Transverse colon (tissue), 4 donors: Measurements from ENCODE around the gene CDC37. TPM values are rescaled to one million over a fixed set of nuclear protein-coding genes. Genes with fewer than 3 reads are reported as not detected.

Source experiments
- DNase-seq: peaks from one replicate; pipeline ENCODE4 v3.0.0-alpha.2; 2019
- H3K27ac ChIP-seq, 4 donors: fragments of 200-600 bp; sonication (generic); 2 replicates each; pipeline ENCODE4 v1.5.1; 2016 to 2018; ENCODE audit warnings: inconsistent platforms in 4 of 4
- H3K27me3 ChIP-seq: fragments of 200-600 bp; sonication (generic); 2 replicates; pipeline ENCODE4 v1.5.1; 2017; ENCODE audit warnings: inconsistent platforms
- H3K36me3 ChIP-seq, 4 donors: fragments of 200-600 bp; sonication (generic); 2 replicates each; pipeline ENCODE4 v1.5.1; 2017 to 2019; ENCODE audit warnings: inconsistent platforms in 4 of 4
- H3K4me1 ChIP-seq, 4 donors: fragments of 200-600 bp; sonication (generic); 2 replicates each; pipeline ENCODE4 v1.5.1; 2017 to 2020; ENCODE audit warnings: inconsistent platforms in 4 of 4
- H3K4me3 ChIP-seq, 4 donors: fragments of 200-600 bp; sonication (generic); 1 replicate in 1 of 4; 2 replicates in 3 of 4; pipeline versions ENCODE4 v1.5.1 to v1.6.1; 2017 to 2019; ENCODE audit warnings: inconsistent platforms in 4 of 4
- H3K9me3 ChIP-seq, 2 donors: fragments of 200-600 bp; sonication (generic); 2 replicates each; pipeline ENCODE4 v1.5.1; 2017 to 2019; ENCODE audit warnings: inconsistent platforms in 2 of 2
- EP300 ChIP-seq: sonication (generic); formaldehyde crosslinking; IDR thresholded peaks from one replicate; pipeline ENCODE4 v1.6.1; 2017; ENCODE audit warnings: antibody characterized with exemption, low read depth
- POLR2A ChIP-seq: fragments of 450-650 bp; IDR thresholded peaks from one replicate; pipeline ENCODE4 v1.6.1; 2016; ENCODE audit warnings: antibody characterized with exemption, mild to moderate bottlenecking, moderate library complexity
- POLR2AphosphoS5 ChIP-seq, 3 donors: sonication (generic); formaldehyde crosslinking; IDR thresholded peaks; one replicate each; pipeline ENCODE4 v1.6.1; 2016; ENCODE audit warnings: antibody characterized with exemption in 3 of 3
- WGBS, 2 donors: methylation state at CpG; one replicate each; pipeline ENCODE4 v1.1.5; 2018; ENCODE audit warnings: low coverage in 1 of 2; 5-methylcytosine and 5-hydroxymethylcytosine counted together
- in situ Hi-C, 4 donors: fragments of 200-750 bp; cut with MboI; loops; one replicate each; pipeline versions ENCODE4 v1.15.0 to v1.15.1; 2017; ENCODE audit warnings: low sequenced_read_pairs in 3 of 4, low pct_ligation_motif_present in 1 of 4, low pct_unique_long_range_greater_than_20kb in 1 of 4
- intact Hi-C: fragments of 100-400 bp; cut with DNase I; formaldehyde crosslinking; loops from one replicate; pipeline ENCODE4 v1.15.1; 2023; ENCODE audit warnings: low total_unique reads
- total RNA-seq, 4 donors: library from RNA; depleted of rRNA; stranded (reverse); fragments of >200 nt; gene quantifications; one replicate each; pipeline ENCODE4 v1.1.0, GENCODE V29; 2016
- TF ChIP-seq, protein P1 (sequence below), 5 experiments: fragments of 200-600 bp in 3 of 5; fragments of 450-650 bp in 2 of 5; sonication (generic) in 3 of 5; IDR thresholded peaks; 1 replicate in 2 of 5; 2 replicates in 3 of 5; pipeline ENCODE4 v1.5.1; 2016 to 2017; ENCODE audit warnings: antibody characterized with exemption in 5 of 5, inconsistent platforms in 3 of 5, mild to moderate bottlenecking in 2 of 5, moderate library complexity in 1 of 5

The CDC37 gene
- total RNA-seq, 4 donors from 2014 or later, result 125 to 168 (median 162) TPM

DNA sequence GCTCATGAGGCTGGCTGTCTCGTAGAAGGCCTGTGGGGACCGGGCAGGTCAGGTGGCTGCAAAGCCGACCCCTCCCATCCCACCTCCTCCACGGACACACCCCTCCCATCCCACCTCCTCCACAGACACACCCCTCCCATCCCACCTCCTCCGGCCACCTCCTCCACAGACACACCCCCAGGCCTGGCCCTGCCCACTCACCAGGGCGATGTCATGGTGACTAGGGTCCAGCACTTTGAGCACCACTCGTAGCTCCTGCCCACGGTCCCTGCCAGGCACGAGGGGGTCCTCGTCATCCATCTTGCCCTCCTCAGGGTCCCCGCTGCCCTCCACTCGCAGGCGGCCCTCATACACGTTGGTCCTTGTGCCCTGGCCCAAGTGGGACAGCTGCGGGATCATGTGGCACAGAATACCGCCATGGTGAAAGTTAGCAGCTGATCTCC is 41.8 kb downstream of the CDC37 start:
- in situ Hi-C loops (no loop called here), intact Hi-C loops (no loop called here)
- 86 to 97% methylated on average over 10 to 16 of the region's 16 CpGs for WGBS, 2 donors
- Histone ChIP-seq H3K4me3 (no peak overlapping the region), H3K4me1 (no peaks in the 10 kb centered on the region), H3K27ac (no peak overlapping the region), H3K27me3 (no peaks in the 10 kb centered on the region), H3K36me3 (peaks cover 0 to 36% (median 11%) of the 10 kb centered on the region in 4 donors), H3K9me3 (no peaks in the 10 kb centered on the region)
- no peak for DNase-seq
- no peak for TF ChIP-seq POLR2AphosphoS5 (IDR thresholded peaks at IDR 0.05)
- TF ChIP-seq, protein P1, sequence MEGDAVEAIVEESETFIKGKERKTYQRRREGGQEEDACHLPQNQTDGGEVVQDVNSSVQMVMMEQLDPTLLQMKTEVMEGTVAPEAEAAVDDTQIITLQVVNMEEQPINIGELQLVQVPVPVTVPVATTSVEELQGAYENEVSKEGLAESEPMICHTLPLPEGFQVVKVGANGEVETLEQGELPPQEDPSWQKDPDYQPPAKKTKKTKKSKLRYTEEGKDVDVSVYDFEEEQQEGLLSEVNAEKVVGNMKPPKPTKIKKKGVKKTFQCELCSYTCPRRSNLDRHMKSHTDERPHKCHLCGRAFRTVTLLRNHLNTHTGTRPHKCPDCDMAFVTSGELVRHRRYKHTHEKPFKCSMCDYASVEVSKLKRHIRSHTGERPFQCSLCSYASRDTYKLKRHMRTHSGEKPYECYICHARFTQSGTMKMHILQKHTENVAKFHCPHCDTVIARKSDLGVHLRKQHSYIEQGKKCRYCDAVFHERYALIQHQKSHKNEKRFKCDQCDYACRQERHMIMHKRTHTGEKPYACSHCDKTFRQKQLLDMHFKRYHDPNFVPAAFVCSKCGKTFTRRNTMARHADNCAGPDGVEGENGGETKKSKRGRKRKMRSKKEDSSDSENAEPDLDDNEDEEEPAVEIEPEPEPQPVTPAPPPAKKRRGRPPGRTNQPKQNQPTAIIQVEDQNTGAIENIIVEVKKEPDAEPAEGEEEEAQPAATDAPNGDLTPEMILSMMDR (IDR thresholded peaks at IDR 0.05), result no peak
- TF ChIP-seq EP300, result no peak
- no peak for TF ChIP-seq POLR2A

DNA sequence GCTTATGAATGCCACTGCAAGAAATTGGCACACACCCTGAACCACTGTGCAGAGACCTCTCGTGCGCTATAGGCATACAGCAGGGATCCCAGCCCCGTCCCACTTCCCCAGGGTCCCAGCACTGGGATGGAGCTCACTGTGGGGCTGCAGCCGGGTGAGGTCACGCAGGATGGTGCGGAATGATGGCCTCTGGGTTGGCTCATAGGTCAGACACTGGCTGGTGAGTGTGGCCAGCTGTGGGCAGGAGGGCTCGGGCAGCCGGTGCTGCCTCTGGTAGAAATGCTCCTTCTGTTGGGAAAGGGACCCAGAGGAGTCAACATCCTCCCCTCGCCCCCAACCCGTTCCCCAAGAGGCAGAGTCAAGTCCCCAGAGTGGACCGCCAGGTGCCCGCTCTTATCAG is 46.9 kb downstream of the CDC37 start:
- WGBS, 2 donors, result 96% methylated on average over 9 of the region's 12 CpGs; no CpG with 5 or more reads in 1 of the 2 donors
- TF ChIP-seq POLR2AphosphoS5 (IDR thresholded peaks at IDR 0.05) (no peak), POLR2A (no peak), EP300 (no peak)
- TF ChIP-seq, protein P1 (IDR thresholded peaks at IDR 0.05), result no peak
- no peak overlapping the region for H3K4me3 ChIP-seq
- no peak for DNase-seq
- peaks cover 0 to 29% (median 10%) of the 10 kb centered on the region in 4 donors for H3K36me3 ChIP-seq
- H3K9me3 ChIP-seq, result no peaks in the 10 kb centered on the region
- in situ Hi-C loops, result no loop called here
- intact Hi-C loops, result no loop called here
- H3K27me3 ChIP-seq, result no peaks in the 10 kb centered on the region
- no peaks in the 10 kb centered on the region for H3K4me1 ChIP-seq
- H3K27ac ChIP-seq, result no peak overlapping the region

DNA sequence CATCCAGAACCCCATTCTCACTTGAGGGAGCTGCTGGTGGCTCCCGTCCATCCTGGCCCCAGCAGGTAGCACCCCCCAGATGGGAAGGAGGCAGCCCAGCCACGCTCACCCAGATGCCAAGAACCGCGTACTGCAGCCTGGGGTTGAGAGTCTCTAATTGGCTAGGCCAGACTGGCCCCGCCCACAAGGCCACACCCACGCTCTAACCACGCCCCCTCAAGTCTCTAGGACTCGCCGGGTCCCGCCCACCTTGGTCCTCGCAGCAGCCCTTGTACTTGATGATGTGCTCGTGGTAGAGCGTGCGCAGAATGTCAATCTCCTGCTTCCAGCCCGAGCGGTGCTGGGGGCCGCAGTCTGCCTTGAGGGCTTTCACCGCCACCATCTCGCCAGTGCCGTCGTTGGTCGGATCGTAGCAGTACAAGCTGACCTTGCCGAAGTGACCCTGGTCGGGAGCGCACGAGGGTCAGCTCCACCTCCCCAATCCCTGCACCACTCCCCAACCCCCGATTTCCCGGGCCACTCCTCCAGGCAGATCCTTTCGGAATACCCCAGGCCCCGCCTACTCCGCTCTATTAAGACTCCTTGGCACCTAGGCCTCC is 49.5 kb downstream of the CDC37 start:
- no peak overlapping the region for H3K27ac ChIP-seq
- intact Hi-C loops, result no loop called here
- no peak overlapping the region for H3K4me3 ChIP-seq
- in situ Hi-C loops, result no loop called here
- TF ChIP-seq, protein P1 (IDR thresholded peaks at IDR 0.05), result no peak
- TF ChIP-seq POLR2A (no peak), POLR2AphosphoS5 (IDR thresholded peaks at IDR 0.05) (no peak), EP300 (no peak)
- peaks cover 0 to 26% (median 10%) of the 10 kb centered on the region in 4 donors for H3K36me3 ChIP-seq
- H3K9me3 ChIP-seq, result no peaks in the 10 kb centered on the region
- WGBS, 2 donors, result 86% methylated on average over 28 of the region's 32 CpGs; no CpG with 5 or more reads in 1 of the 2 donors
- no peaks in the 10 kb centered on the region for H3K4me1 ChIP-seq
- peak; percentile 14 for DNase-seq
- no peaks in the 10 kb centered on the region for H3K27me3 ChIP-seq

DNA sequence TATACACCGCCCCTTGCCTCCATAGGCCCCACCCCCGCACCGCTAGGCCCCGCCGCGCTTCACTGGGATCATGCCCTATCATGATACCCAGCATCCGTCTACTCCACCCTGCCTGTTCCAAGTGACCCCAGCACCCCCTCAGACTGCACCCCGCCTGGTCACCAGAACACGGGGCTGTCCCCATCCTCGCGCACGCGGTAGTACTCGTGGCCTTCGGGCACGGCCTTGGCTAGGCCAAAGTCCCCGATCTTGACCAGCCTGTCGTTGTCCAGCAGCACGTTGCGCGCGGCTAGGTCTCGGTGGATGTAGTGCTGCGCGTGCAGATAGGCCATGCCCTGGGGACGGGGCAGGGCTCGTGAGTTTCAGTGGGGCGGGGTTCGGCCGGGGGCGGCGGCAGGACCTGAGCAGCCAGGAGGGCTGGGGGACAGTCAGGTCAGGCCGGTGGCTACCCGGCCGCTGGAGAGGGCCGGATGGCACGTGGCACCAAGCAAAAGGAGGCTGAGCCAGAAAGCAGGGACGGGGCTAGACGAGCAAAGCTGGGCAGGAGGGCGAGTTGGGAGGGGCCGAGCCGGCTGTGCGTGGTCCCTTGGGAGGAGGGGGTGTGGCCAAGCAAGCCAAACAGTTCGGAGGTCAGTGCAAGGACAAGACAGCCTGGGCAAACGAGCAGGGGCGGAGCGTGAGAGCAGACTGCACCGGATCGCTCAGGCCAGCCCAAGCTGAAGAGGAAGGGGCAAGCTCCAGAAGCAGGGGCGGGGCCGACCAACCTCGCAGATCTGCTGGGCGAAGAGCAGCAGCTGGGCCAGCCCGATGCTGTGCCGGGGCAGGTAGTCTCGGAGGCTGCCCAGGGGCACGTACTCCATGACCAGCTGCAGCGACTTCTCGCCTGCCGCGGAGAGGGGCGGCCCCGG is 50.3 kb downstream of the CDC37 start:
- DNase-seq, result no peak
- no peak overlapping the region for H3K27ac ChIP-seq
- no peaks in the 10 kb centered on the region for H3K9me3 ChIP-seq
- H3K27me3 ChIP-seq, result no peaks in the 10 kb centered on the region
- TF ChIP-seq EP300, result no peak
- no peak for TF ChIP-seq POLR2AphosphoS5 (IDR thresholded peaks at IDR 0.05)
- no peak for TF ChIP-seq POLR2A
- TF ChIP-seq, protein P1 (IDR thresholded peaks at IDR 0.05), result no peak
- H3K4me3 ChIP-seq, result no peak overlapping the region
- no peaks in the 10 kb centered on the region for H3K4me1 ChIP-seq
- peaks cover 0 to 26% (median 10%) of the 10 kb centered on the region in 4 donors for H3K36me3 ChIP-seq
- intact Hi-C loops, result no loop called here
- WGBS, 2 donors, result 86% methylated on average over 57 of the region's 63 CpGs; no CpG with 5 or more reads in 1 of the 2 donors
- in situ Hi-C loops, result no loop called here
